LNCAP (cell line): ENCODE measurements around the gene ERF.

Experiments
- CTCF ChIP-seq: fragments of 450-650 bp; IDR thresholded peaks from 2 replicates; pipeline ENCODE4 v1.5.1; 2017; ENCODE audit warnings: mild to moderate bottlenecking

ERF gene

GRCh38 chr19:42267644-42268141 lies 12.8 kb upstream of the ERF start:
- TF ChIP-seq CTCF, result no peak

- TF ChIP-seq CTCF, result no peak
Measured at GRCh38 chr19:42261763-42262162, 6.8 kb upstream of the ERF start.

- TF ChIP-seq CTCF, result no peak
Measured at GRCh38 chr19:42255766-42256745, 1.1 kb upstream of the ERF start.

- TF ChIP-seq CTCF, result no peak
Measured at GRCh38 chr19:42254089-42254849, 659 bp downstream of the ERF start.

- no peak for TF ChIP-seq CTCF
Measured at GRCh38 chr19:42253245-42254088, 1.5 kb downstream of the ERF start.

- TF ChIP-seq CTCF, result no peak
Measured at GRCh38 chr19:42252365-42253244, 2.3 kb downstream of the ERF start.
